H1 (cell line): ENCODE results near the gene FITM1. TPM values are rescaled to one million over a fixed set of nuclear protein-coding genes. Genes with fewer than 3 reads are reported as not detected.

Source experiments
- BACH1 ChIP-seq: IDR thresholded peaks from 2 replicates; pipeline ENCODE4 v1.6.1; 2012; ENCODE audit warnings: low read length, improper control_type of control experiment
- BCL11A ChIP-seq, 2 experiments: IDR thresholded peaks; one replicate each; pipeline ENCODE4 v1.6.1; 2011; ENCODE audit warnings: low read depth in 2 of 2, low read length in 2 of 2, mild to moderate bottlenecking in 2 of 2
- CBX5 ChIP-seq: fragments of 300-800, 300-1000 bp; sonication (generic); IDR thresholded peaks from 2 replicates; pipeline ENCODE4 v1.7.1; 2016; ENCODE audit warnings: antibody characterized with exemption, low read length, low read depth
- CTCF ChIP-seq, 3 experiments: IDR thresholded peaks; 1 replicate in 2 of 3; 2 replicates in 1 of 3; pipeline versions ENCODE4 v1.5.1 to v1.6.1; 2011; ENCODE audit warnings: low read length in 3 of 3, mild to moderate bottlenecking in 3 of 3, inconsistent platforms in 2 of 3, low read depth in 1 of 3, moderate library complexity in 1 of 3; ENCODE audit not compliant: insufficient read depth in 1 of 3; ENCODE audit errors: control extremely low read depth in 1 of 3
- EZH2 ChIP-seq: fragments of 200-600 bp; sonication (generic); IDR thresholded peaks from 2 replicates; pipeline ENCODE4 v1.7.1; 2012; ENCODE audit warnings: low read depth, mild to moderate bottlenecking, moderate library complexity, low read length, inconsistent platforms; ENCODE audit not compliant: severe bottlenecking
- KDM4A ChIP-seq: IDR thresholded peaks from one replicate; pipeline ENCODE4 v1.7.1; 2012; ENCODE audit warnings: low read depth, mild to moderate bottlenecking, moderate library complexity, low read length, inconsistent platforms; ENCODE audit not compliant: severe bottlenecking
- MAFK ChIP-seq: IDR thresholded peaks from 2 replicates; pipeline ENCODE4 v1.6.1; 2012; ENCODE audit warnings: low read depth, mild to moderate bottlenecking, improper control_type of control experiment, low read length
- NRF1 ChIP-seq: IDR thresholded peaks from 2 replicates; pipeline ENCODE4 v1.6.1; 2011; ENCODE audit warnings: mild to moderate bottlenecking, low read depth, low read length, improper control_type of control experiment
- RFX5 ChIP-seq: IDR thresholded peaks from 2 replicates; pipeline ENCODE4 v1.6.1; 2011; ENCODE audit warnings: low read depth, low read length, improper control_type of control experiment, borderline replicate concordance
- RNF2 ChIP-seq: fragments of 200-900, 300-1000 bp; sonication (generic); IDR thresholded peaks from 2 replicates; pipeline ENCODE4 v1.7.1; 2016; ENCODE audit warnings: borderline replicate concordance, low read depth, mild to moderate bottlenecking, antibody characterized with exemption, low read length; ENCODE audit not compliant: poor library complexity, severe bottlenecking; ENCODE audit errors: missing control alignments
- RXRA ChIP-seq: IDR thresholded peaks from 2 replicates; pipeline ENCODE4 v1.6.1; 2011; ENCODE audit warnings: low read depth, mild to moderate bottlenecking, low read length, moderate library complexity; ENCODE audit not compliant: insufficient read depth
- SAP30 ChIP-seq: fragments of 300-600 bp; sonication (generic); IDR thresholded peaks from 2 replicates; pipeline ENCODE4 v1.7.1; 2012; ENCODE audit warnings: low read length, moderate library complexity, mild to moderate bottlenecking, inconsistent platforms; ENCODE audit not compliant: insufficient read depth, insufficient replicate concordance
- SIN3A ChIP-seq, 2 experiments: IDR thresholded peaks in 1 of 2; conservative IDR thresholded peaks in 1 of 2; 2 replicates each; pipeline ENCODE4 v1.6.1; 2011 to 2012; ENCODE audit warnings: low read length in 2 of 2, improper control_type of control experiment in 1 of 2, low read depth in 1 of 2, mild to moderate bottlenecking in 1 of 2
- SP2 ChIP-seq: IDR thresholded peaks from 2 replicates; pipeline ENCODE4 v1.6.1; 2012; ENCODE audit warnings: mild to moderate bottlenecking, low read length, inconsistent platforms
- SRF ChIP-seq: IDR thresholded peaks from 2 replicates; pipeline ENCODE4 v1.6.1; 2011; ENCODE audit warnings: mild to moderate bottlenecking, low read depth, low read length, moderate library complexity
- TAF7 ChIP-seq: optimal IDR thresholded peaks from 2 replicates; pipeline ENCODE3; 2011; ENCODE audit warnings: low read depth, mild to moderate bottlenecking, inconsistent platforms, low read length, moderate library complexity, borderline replicate concordance
- TEAD4 ChIP-seq: IDR thresholded peaks from 2 replicates; pipeline ENCODE4 v1.6.1; 2012; ENCODE audit warnings: low read depth, low read length, inconsistent platforms, mixed read lengths
- ZNF274 ChIP-seq: IDR thresholded peaks from 2 replicates; pipeline ENCODE4 v1.7.0; 2012; ENCODE audit warnings: low read length, borderline replicate concordance; ENCODE audit errors: extremely low read depth
- polyA plus RNA-seq, 7 experiments: library from polyadenylated mRNA; depleted of rRNA in 3 of 7; stranded (reverse) in 5 of 7; unstranded in 2 of 7; fragments of >200 nt in 5 of 7; fragments of 200-250 nt in 2 of 7; gene quantifications; 1 replicate in 5 of 7; 2 replicates in 1 of 7; 4 replicates in 1 of 7; pipeline versions ENCODE4 v1.2.1 to v1.2.3, GENCODE V29; 2011 to 2013; ENCODE audit warnings: missing spikeins in 2 of 7, mixed read lengths in 2 of 7
- total RNA-seq: library from RNA; stranded (reverse); fragmentation: NEBNext Ultra II Directional; extraction: Animal tissue kit (Norgen Biotek cat#: 25700); gene quantifications from 2 replicates; pipeline ENCODE4 v1.2.1, GENCODE V29; 2021

FITM1 gene
- total and polyA plus RNA-seq, 2 of the 8 experiments (the other 6 are each of a cell fraction or from before 2014, with no cell fraction given): 0.53 to 0.76 TPM

- TF ChIP-seq SAP30 (peak; percentile 28), RXRA (no peak), RNF2 (no peak), ZNF274 (no peak), SP2 (peak; percentile 73), EZH2 (no peak), RFX5 (0 out of 2 replicates have a peak, but pooled peaks have one; percentile 8), MAFK (no peak), BACH1 (peak; percentile 83), BCL11A (IDR thresholded peaks at IDR 0.05; ENCODE audit: low read depth in 2 of 2, low read length in 2 of 2) (no peak), CBX5 (no peak), TEAD4 (no peak), NRF1 (0 out of 2 replicates have a peak, but pooled peaks have one; percentile 24), SRF (no peak), SIN3A (conservative IDR thresholded peaks at IDR 0.05 in 1 of 2, IDR thresholded peaks at IDR 0.05 in 1 of 2; ENCODE audit: low read depth in 1 of 2, low read length in 2 of 2) (peak; percentile 72 to 84; a peak in 3 of 4 replicates), CTCF (IDR thresholded peaks at IDR 0.05; ENCODE audit: control extremely low read depth in 1 of 3, insufficient read depth in 1 of 3, low read depth in 1 of 3, low read length in 3 of 3) (no peak), TAF7 (peak; percentile 29), KDM4A (peak; percentile 90)
Measured at GRCh38 chr14:24114532-24115421, 15.7 kb upstream of the FITM1 start, which contains the start of the genes DCAF11 and NRL (continued).
